ENCODE measurements around the gene RNF186.

GRCh38 chr1:19773485-19773884 lies 41.6 kb downstream of the RNF186 start:
- TF ChIP-seq ARID4B (CRISPR knock-in tag; IDR thresholded peaks at IDR 0.05; ENCODE audit: borderline replicate concordance) (no peak), RELA (CRISPR knock-in tag; IDR thresholded peaks at IDR 0.05; ENCODE audit: borderline replicate concordance) (no peak), SMAD3 (CRISPR knock-in tag; IDR thresholded peaks at IDR 0.05; ENCODE audit: borderline replicate concordance) (no peak), CTCF (IDR thresholded peaks at IDR 0.05) (no peak), HMGXB4 (CRISPR knock-in tag; IDR thresholded peaks at IDR 0.05) (no peak), RORB (CRISPR knock-in tag; IDR thresholded peaks at IDR 0.05) (no peak), ZNF425 (CRISPR knock-in tag; conservative IDR thresholded peaks at IDR 0.05) (no peak), TP53 (CRISPR knock-in tag; IDR thresholded peaks at IDR 0.05) (no peak), ZNF232 (CRISPR knock-in tag; IDR thresholded peaks at IDR 0.05) (no peak)

Measured in WTC11 (cell line).